Kidney (tissue), 14 donors: Measurements from ENCODE around the gene INPP5E. TPM values are rescaled to one million over a fixed set of nuclear protein-coding genes. Genes with fewer than 3 reads are reported as not detected.
A peak's percentile ranks its signal among the peaks of the same experiment; 100 is the strongest.

ENCODE experiments used
- DNase-seq, 5 donors: peaks; one replicate each; pipeline ENCODE4 v3.0.0-alpha.2; 2013 to 2020
- FAIRE-seq: peaks from 2 replicates; lab custom pipeline; 2012; peaks lifted over from hg19 to GRCh38; lab: Jason Lieb, UNC
- H3K27ac ChIP-seq, 2 donors: one replicate each; pipeline ENCODE4 v1.7.0; 2013; ENCODE audit warnings: low read depth in 2 of 2, low read length in 2 of 2, inconsistent platforms in 1 of 2
- H3K27me3 ChIP-seq: one replicate; pipeline ENCODE4 v1.7.1; 2013; ENCODE audit warnings: low read length, inconsistent platforms; ENCODE audit not compliant: control insufficient read depth, insufficient read depth
- H3K36me3 ChIP-seq, 3 donors: one replicate each; pipeline versions ENCODE4 v1.7.0 to v1.7.1; 2013; ENCODE audit warnings: low read length in 3 of 3, control low read depth in 1 of 3, inconsistent platforms in 1 of 3; ENCODE audit not compliant: insufficient read depth in 3 of 3, control insufficient read depth in 2 of 3
- H3K4me1 ChIP-seq, 3 donors: one replicate each; pipeline versions ENCODE4 v1.7.0 to v1.7.1; 2013; ENCODE audit warnings: low read length in 3 of 3, inconsistent platforms in 1 of 3, low read depth in 1 of 3; ENCODE audit not compliant: control insufficient read depth in 2 of 3, insufficient read depth in 2 of 3
- H3K4me3 ChIP-seq, 3 donors: one replicate each; pipeline versions ENCODE4 v1.7.0 to v1.8.1; 2013; ENCODE audit warnings: low read length in 3 of 3, control low read depth in 1 of 3, inconsistent platforms in 1 of 3
- H3K9ac ChIP-seq, 3 donors: one replicate each; pipeline versions ENCODE4 v1.7.0 to v1.7.1; 2013; ENCODE audit warnings: low read length in 3 of 3, control low read depth in 1 of 3, inconsistent platforms in 1 of 3
- H3K9me3 ChIP-seq, 3 donors: one replicate each; pipeline versions ENCODE4 v1.7.0 to v1.7.1; 2013; ENCODE audit warnings: low read length in 3 of 3, control low read depth in 1 of 3, inconsistent platforms in 1 of 3; ENCODE audit not compliant: control insufficient read depth in 2 of 3, insufficient read depth in 1 of 3
- intact Hi-C: fragments of 100-400 bp; cut with DNase I; formaldehyde crosslinking; loops from one replicate; pipeline ENCODE4 v1.11.1; 2022
- polyA plus RNA-seq: library from polyadenylated mRNA; stranded (reverse); fragments of 350-450 nt; fragmentation: Illumina TruSeq; extraction: RNeasy Lipid Tissue Mini Kit (QIAGEN cat#74804); gene quantifications from one replicate; pipeline ENCODE4 v1.2.3, GENCODE V29; 2014; ENCODE audit warnings: low read depth, low replicate concordance; ENCODE audit not compliant: insufficient read depth
- total RNA-seq: library from RNA; stranded (reverse); fragmentation: NEBNext Ultra II Directional; extraction: Animal tissue kit (Norgen Biotek cat#: 25700); gene quantifications from one replicate; pipeline ENCODE4 v1.2.1, GENCODE V29; 2021
- TF ChIP-seq, protein P1 (sequence below): IDR thresholded peaks from 3 replicates; pipeline ENCODE4 v1.5.1; 2012; ENCODE audit warnings: mild to moderate bottlenecking, moderate library complexity, borderline replicate concordance; ENCODE audit not compliant: insufficient read depth; ENCODE audit errors: extremely low read depth
- donor health status: control.
- donor health status: control.
- donor health status: control.
- donor health status: control.
- donor health status: control.
- donor health status: DM: yes; HTN: yes; CAD: no.
- donor health status: Normal renal cell carcinoma (clear cell type).

INPP5E gene
- total and polyA plus RNA-seq, 2 donors from 2014 or later, result 6.9 to 14.0 TPM

DNA sequence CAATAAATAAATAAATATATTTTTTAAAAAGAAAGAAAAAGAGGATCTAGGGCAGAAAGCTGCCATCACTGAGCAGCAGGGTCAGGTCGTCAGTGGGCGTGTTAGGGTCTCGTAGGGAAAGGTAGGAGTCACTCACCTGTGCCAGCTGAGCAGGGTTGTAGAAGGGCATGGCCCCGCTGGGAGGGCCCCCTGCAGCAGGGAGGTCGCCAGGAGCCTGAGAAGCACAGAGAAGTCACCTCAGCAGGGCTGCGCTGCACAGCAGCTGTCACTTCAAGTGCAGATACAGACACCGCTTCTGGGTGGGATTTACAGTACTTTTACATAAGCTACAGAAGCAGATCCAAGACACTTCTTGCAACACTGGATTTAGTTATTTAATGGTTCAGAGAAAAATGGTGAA, 4.0 kb upstream of the INPP5E start:
- Histone ChIP-seq H3K4me3 (no peak overlapping the region), H3K27ac (no peak overlapping the region), H3K36me3 (peaks cover 2 to 37% (median 33%) of the 10 kb centered on the region in 3 donors), H3K9ac (no peak overlapping the region), H3K4me1 (peaks cover 0 to 4% (median 4%) of the 10 kb centered on the region in 3 donors), H3K9me3 (no peaks in the 10 kb centered on the region), H3K27me3 (no peaks in the 10 kb centered on the region)
- FAIRE-seq (no peak), DNase-seq (no peak)
- TF ChIP-seq, protein P1, sequence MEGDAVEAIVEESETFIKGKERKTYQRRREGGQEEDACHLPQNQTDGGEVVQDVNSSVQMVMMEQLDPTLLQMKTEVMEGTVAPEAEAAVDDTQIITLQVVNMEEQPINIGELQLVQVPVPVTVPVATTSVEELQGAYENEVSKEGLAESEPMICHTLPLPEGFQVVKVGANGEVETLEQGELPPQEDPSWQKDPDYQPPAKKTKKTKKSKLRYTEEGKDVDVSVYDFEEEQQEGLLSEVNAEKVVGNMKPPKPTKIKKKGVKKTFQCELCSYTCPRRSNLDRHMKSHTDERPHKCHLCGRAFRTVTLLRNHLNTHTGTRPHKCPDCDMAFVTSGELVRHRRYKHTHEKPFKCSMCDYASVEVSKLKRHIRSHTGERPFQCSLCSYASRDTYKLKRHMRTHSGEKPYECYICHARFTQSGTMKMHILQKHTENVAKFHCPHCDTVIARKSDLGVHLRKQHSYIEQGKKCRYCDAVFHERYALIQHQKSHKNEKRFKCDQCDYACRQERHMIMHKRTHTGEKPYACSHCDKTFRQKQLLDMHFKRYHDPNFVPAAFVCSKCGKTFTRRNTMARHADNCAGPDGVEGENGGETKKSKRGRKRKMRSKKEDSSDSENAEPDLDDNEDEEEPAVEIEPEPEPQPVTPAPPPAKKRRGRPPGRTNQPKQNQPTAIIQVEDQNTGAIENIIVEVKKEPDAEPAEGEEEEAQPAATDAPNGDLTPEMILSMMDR, result no peak
- intact Hi-C loops, result no loop called here

DNA sequence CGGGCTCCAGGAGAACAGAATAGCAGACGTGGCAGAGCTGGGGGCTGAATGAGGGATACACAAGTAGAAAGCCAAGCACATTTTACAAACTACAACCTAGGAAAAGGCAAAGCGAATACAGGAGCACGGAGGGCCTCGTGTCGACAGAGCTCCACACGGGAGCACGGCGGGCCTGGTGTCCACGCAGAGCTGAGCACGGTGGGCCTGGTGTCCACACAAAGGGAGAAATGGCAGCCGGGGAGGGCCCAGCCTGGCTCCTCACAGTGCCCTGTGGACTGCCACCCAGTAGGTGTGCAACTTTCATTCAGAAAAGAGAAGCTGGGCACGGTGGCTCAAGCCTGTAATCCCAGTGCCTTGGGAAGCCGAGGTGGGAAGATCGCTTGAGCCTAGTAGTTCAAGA, 3.4 kb upstream of the INPP5E start:
- peaks cover 2 to 34% (median 30%) of the 10 kb centered on the region in 3 donors for H3K36me3 ChIP-seq
- TF ChIP-seq, protein P1, result no peak
- DNase-seq, result peak in 1 of 5 donors; percentile 62

DNA sequence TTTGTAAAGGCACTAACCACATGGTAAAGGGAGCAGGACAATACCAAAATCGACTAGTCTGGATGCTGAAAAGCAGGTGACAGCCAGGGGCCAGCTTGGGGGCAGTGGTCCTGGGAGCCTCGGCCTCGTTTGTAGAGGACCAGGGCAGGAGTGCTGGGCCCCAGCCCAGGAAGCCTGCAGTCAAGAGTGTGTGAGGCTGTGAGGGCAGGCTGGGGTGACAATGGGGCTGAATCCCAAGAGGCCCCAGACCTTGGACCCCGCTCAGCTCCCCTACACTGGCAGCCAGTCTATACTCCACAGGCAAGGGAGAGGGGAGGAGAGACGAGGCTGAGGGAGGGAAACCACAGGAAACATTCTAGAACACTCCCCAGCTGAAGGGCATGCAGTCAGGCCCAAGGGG, 2.6 kb upstream of the INPP5E start:
- no peak for FAIRE-seq
- intact Hi-C loops, result no loop called here
- no peak overlapping the region for H3K9ac ChIP-seq

More for the DNA sequence above, 3.4 kb upstream of the INPP5E start:
- intact Hi-C loops, result no loop called here
- no peak overlapping the region for H3K4me3 ChIP-seq
- no peak overlapping the region for H3K27ac ChIP-seq
- H3K9me3 ChIP-seq, result no peaks in the 10 kb centered on the region
- H3K4me1 ChIP-seq, result peaks cover 0 to 4% (median 4%) of the 10 kb centered on the region in 3 donors
- H3K27me3 ChIP-seq, result no peaks in the 10 kb centered on the region
- no peak for FAIRE-seq
- H3K9ac ChIP-seq, result no peak overlapping the region

More for the DNA sequence above, 2.6 kb upstream of the INPP5E start:
- Histone ChIP-seq H3K27me3 (no peaks in the 10 kb centered on the region), H3K9me3 (no peaks in the 10 kb centered on the region), H3K36me3 (peaks cover 2 to 30% (median 27%) of the 10 kb centered on the region in 3 donors), H3K4me3 (no peak overlapping the region), H3K4me1 (peaks cover 0 to 9% (median 4%) of the 10 kb centered on the region in 3 donors), H3K27ac (no peak overlapping the region)
- no peak for DNase-seq
- TF ChIP-seq, protein P1, result no peak
